HG02884 (cell line): ENCODE measurements around the gene NPAS1.

Experiments used
- ATAC-seq: cut with Tn5 transposase; IDR thresholded peaks from one replicate; pipeline ENCODE4 v1.9.1; 2021; ENCODE audit warnings: mild to moderate bottlenecking, moderate library complexity; ENCODE audit not compliant: unreplicated experiment

The NPAS1 gene, protein sequence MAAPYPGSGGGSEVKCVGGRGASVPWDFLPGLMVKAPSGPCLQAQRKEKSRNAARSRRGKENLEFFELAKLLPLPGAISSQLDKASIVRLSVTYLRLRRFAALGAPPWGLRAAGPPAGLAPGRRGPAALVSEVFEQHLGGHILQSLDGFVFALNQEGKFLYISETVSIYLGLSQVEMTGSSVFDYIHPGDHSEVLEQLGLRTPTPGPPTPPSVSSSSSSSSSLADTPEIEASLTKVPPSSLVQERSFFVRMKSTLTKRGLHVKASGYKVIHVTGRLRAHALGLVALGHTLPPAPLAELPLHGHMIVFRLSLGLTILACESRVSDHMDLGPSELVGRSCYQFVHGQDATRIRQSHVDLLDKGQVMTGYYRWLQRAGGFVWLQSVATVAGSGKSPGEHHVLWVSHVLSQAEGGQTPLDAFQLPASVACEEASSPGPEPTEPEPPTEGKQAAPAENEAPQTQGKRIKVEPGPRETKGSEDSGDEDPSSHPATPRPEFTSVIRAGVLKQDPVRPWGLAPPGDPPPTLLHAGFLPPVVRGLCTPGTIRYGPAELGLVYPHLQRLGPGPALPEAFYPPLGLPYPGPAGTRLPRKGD

DNA sequence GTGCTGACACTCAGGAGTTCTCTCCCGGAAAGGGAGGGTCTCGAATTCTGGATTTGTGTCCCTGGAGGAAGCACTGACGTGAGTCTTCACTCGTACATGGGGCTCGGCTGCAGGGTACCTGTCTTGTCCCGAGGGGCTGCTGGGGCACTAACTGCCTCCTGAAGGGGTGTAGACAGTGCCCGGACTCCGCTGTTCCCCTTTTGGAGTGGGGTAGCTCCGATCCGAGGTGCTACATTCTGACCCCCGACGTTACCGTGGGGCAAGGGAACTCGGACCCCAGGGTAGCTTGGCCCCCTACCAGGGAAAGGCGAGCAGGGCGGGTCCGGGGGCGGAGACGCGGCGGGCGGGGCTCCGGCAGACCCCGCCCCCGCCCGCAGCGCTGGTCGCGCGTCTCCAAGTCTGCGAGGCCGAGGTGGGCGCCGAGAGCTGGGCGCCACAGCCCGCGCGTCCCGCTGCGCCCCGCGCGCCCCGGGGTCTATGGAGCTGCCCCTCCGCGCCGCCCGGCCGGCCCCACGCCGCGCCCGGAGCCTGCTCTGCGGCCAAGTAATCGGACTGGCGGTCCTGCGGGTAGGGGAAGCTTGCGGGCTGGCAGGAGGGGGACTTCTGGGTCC is at the start of gene NPAS1:
TSS of gene NPAS1 (plus strand) at position 407 of the 611 bp plus-strand sequence. CDS start 1,211 bp downstream, outside the sequence.
- no peak for ATAC-seq

DNA sequence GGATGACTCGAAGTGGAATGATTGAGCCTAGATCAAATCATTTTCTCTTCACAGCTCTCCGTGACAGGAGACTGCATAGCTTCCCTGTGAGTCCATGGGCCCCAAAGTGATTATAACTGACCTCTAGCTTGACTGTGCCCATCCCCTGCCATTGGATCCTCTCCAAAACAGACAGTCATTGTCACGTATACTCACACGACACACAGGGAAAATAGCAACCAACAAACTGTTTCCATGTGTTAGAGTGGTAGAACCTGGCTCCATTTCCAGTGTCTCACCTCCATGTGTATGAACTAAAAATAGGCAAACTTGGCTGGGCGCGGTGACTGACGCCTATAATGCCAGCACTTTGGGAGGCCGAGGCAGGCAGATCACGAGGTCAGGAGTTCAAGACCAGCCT is 48.8 kb upstream of the NPAS1 start:
- ATAC-seq = no peak

DNA sequence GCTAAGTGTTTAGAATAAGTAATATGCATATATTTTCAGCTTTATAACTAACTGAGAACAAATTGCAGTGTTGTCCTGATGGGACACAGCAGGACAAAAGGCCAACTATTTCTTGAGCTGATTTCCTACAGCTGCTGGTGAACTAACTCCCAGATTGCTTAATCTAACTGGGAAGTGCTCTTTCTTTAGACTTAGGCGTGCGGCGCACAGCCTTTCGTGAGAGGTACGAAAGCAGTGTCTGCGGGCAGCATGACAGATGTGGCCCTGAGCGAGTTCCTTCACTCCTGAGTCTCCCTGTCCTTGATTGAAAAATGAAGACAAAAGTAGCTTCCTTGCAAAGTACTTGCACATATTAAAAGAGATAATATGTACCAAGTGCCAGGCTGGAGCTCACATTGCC is 47.3 kb upstream of the NPAS1 start:
- ATAC-seq = no peak

DNA sequence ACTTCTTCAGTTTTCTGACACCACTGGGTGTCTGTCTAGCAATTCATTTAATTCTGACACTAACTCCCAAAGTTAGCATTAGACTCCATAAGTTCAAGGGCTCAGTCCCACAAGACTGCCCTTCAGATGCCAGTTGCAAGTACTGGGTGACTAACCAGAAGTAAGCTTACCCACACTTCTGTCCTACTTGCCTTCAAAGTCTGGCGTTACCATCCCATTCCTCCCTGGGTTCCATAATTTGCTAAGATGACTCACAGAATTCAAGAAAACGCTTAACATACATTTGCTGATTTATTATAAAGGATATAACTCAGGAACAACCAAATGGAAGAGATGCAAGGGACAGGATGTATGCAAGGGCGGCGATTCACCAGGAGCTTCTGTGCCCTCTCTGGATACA is 45.5 kb upstream of the NPAS1 start:
- no peak for ATAC-seq

DNA sequence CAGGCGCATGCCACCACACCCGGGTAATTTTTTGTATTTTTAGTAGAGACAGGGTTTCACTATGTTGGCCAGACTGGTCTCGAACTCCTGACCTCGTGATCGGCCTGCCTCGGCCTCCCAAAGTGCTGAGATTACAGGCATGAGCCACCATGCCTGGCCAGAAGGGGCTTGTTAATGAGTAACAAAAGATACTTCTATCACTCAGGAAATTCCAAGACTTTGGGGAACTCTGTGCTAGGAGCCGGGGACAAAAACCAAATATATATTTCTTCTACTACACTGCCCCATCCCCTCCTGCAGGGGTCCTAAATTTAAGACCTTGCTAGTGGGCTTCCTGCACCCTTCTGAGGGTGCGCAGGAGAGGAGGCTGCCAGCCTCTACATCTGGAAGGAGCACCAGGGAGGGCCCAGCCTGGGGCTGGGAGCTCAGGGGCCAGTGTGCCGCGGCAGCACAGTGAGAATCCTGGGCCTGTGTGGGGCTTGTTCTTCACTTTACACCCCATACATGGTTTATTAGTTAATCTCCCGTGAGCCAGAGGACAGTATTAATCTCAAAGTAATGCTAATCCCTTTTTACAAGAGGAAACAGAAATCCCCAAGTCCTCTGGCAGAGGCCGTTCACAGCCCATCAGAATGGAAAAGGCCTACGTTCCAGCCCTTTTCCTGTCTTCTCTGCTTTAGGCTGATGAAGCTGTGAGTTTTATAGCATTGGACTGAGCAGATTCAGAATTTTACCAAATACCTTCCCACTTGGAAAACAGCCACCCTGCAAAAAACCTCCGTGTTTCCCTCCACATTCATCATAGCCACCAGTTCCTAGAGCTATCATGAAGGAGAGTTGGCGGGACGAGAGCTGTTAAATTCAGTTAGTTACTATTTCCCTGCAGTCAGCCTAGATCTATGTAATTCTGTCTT is 44.4 kb upstream of the NPAS1 start:
- ATAC-seq = no peak

DNA sequence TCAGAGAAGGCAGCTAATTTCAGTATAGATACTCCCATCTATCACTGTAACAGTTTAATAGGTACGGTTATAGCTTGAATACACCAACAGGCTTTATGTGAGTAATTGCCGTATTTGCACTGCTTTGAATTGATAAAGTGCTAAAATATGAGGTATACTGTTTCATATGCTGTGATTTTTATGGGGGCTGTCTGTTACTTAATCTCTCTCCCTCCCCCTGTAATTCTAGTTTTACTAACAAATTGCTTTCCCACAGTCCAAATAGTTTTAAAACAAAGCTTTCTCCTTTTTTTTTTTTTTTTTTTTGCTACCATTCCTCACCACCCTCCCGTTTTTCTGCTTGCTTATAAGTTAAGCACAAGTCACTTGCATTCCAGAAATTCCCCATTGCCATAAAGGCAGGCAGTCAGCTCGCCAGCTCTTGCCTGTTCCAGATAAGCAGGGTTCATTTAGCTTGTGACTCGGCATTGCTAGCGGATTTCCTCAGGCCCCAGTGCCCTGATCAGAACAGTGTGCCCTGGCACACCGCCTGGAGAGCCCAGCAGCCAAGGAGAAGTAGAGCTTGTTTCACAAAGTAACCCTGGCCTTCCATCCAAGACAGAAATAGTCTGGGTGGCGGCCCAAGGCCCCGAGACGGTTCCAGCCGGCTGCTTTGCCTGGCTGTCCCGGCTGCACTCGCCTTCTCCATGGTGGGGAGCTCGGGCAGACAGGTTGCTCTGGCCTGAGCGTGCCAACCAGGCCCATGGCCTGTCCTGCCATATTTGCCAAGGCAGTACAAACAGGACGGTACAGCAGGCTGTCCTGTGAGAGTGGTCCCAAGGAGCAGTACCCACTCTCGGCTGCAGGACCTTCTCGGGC is 43.5 kb upstream of the NPAS1 start:
- no peak for ATAC-seq

DNA sequence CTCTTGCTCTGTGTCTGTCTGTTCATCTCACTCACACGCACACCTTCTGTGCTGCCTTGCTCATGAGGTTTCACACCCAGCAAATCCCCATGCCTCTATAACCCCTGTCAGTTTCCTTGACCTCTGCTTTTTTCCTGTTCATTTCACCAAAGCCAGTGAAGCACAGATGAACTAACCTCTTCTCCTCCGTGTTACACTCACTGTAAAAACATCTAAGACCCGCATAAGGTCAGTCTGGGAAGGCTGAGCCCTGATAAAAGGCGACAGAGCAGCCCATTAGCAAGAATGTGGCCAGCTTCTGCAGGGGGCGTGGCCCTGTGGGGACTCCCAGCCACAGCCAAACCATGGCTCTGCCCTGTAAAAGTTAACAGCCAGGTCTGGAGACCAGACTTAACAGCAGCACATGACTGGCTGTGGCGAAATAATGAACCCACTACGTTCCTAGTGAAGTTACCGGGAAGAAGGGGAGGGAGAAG is 42.8 kb upstream of the NPAS1 start:
- no peak for ATAC-seq

DNA sequence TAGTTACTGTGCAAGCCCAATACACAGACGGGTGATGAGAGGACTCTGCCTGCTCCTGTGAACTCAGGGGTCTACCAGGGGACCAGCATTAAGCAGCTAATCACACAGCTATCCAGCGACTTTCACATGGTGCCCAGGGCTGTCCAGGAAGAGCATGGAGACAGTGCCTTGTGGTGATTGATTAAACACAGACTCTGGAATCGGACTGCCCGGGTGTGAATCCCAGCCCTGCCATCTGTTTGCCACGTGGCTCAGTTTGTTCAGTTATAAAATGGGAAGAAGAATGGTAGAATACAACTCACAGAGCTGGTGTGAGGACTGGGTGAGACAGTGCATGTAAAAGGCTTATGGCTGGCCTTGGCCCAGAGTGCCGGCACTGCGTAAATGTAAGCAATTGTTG is 42.1 kb upstream of the NPAS1 start:
- ATAC-seq = no peak

DNA sequence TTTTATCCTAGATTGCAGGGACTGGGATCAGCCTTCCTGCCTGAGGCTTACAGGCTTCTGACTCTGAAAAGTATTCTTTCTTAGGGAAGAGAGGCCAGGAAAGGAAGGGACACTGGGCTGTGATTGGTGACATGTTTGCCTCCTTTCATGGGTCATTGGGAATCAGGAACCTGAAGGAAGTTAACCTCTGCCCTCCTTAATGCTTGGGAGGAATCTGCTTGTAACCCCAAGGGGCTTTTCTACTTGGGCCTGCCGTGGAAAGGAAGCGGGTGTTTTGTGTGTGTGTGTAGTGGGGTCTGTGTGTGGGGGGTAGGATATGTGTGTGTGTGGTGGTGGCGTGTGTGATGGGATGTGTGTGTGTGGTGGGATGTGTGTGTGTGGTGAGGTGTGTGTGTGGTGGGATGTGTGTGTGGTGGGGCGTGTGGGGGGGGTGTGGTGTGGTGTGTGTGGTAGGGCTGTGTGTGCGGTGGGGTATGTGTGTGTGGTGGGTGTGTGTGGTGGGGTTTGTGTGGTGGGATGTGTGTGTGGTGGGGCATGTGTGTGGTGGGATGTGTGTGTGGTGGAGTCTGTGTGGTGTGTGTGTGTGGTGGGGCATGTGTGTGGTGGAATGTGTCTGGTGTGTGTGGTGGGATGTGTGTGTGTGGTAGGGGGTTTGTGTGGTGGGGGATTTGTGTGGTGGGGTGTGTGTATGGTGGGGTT is 41.3 kb upstream of the NPAS1 start:
- no peak for ATAC-seq

DNA sequence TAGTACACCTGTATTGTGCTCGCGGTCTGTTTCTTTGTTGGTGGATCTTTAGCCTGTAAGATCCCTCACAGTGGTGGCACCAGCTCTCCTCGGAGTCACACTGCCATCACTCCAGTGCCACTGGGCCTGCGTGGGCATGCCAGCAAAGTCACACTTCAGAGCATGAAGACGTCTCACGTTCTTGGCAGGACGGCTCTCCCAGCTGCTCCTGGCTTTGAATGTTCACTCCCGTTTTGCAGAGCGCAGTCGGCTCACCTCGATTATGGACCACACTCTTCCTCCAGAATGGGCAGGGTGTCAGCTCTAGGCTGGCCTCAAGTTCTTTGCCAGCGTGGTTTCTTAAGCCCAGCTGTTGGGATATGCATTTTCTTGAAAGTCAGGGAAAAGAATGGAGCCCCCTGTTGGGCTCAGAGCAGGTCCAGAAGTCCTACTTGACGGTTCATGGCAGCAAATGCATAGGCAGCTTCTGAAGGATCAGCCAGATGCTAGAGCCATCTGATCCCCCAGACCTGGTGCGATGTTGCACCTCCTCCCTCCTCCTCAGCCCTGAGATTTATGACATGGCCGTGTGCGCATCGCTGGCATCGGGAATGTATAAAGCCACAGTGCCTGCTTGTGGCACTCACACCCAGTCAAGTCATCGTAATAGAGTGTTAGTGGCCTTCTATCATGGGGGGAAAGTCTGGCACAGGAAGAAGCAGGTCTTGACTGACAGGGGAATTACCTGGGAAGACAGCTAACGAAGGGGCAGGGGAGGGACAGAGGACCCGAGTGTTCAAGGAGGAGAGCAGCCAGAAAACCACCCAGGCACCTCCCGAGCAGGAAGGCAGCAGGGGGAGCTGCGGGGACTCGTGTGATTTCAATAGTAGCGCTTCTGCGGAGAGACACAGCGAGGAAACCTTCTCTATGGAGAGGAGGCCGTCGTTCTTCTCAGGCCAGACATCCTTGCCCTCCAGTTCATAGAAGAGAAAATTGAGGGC is 40.2 kb upstream of the NPAS1 start:
- no peak for ATAC-seq

DNA sequence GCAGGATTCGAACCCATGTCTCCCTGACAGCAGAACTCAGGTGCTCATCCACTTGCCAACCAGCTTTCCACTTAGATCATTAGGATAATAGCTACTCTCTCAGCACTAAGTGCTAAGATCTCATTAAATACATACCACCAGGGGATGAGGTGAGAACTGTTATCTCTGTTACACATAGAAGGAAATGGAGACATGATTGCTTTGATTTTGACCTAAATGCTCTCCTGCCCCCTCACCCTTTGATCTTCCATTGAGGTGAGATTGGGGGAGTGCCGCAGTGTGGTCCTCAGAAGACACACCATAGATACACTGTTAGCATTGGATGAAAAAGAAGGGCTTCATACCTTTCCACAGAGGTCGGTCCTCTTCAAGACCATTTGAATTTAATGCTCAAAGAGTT is 38.9 kb upstream of the NPAS1 start:
- ATAC-seq = no peak

DNA sequence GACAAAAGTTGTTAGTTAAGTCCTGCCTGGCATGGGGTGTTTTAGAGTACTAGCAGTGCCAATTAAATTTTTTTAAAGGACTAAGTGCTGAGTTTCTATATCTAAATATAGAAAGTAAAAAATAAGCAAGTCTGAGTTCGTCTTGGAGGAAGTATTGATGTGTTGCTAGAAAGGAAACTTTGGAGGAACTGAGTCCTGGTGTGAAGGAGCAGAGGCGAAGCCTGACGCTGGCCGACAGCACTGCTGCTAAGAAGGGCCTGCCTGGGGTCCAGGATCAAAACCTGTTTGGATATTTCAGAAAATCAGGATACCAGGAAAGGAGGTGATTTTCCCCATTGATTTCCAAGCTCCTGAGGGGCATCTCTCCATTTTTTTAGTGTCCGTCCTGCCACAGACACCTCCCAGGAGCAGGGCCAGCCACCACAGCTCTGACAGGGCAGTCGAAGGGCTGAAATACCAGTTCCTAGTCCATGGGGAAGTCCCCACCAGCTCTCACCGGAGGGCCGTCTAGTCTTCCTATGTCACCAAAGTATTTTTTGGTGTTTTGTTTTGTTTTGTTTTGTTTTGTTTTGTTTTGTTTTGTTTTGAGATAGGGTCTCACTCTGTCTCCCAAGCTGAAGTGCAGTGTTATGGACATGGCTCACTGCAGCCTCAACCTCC is 38.2 kb upstream of the NPAS1 start:
- ATAC-seq = no peak

DNA sequence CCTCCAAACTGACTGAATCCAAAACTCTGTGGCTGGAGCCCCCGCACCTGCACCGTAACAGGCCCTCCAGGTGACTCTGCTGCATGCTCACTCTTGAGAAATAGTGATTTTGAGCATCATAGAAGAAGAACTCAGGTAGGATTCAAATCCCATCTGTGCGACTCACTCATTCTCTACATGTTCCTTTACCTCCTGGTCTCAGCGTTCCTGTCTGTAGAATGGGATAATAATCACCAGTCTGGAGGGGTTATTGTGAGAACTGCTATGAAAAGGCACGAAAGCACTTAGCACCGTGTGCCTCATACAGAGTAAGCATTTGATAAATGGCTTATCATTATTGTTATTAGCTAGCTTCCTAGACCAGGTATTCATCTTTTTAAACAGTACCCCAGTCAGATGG is 36.5 kb upstream of the NPAS1 start:
- ATAC-seq = no peak

DNA sequence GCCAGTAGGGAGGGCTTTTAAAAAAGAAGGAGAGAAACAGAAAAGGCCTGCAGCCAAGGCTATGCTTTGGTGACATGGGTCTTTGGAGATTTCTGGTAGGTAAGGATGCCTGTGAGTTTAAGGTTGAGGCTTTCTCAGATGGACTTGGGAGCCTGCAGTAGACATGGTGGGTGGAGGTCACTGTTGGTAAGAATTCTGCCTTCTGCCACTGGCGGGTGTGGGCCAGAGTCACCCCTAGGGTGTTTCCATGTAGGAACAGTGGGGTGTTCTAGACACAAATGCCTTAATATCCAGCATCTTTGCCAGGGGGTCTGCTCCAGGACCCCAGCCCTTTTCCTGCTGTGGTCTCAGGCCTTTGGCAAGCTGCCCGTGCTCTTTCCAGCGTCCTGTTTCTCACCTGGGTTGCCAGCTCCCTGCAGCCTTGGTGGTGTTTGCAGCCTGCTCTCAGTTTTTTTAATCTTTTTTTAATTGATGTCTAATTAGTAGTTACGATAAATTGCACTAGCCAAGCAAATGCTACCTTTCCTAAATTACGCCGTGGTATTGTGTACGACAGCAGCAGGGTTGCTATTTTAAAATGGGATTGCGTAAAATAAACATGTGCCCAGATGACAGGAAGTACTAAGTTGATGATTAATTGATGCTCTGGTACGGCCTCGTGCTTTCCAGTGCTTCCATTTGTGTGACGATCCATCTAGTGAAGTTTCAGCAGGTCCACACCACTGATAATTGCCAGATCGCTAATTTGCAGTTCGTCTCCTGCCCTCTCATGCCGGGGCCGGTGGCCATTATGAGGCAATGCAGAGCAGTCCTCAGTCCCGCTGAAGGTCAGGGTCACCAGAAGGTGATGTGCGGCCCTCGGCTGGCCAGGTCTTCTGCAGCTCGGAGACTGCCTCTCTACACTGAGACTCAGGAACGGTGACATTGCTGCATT is 35.3 kb upstream of the NPAS1 start:
- no peak for ATAC-seq

DNA sequence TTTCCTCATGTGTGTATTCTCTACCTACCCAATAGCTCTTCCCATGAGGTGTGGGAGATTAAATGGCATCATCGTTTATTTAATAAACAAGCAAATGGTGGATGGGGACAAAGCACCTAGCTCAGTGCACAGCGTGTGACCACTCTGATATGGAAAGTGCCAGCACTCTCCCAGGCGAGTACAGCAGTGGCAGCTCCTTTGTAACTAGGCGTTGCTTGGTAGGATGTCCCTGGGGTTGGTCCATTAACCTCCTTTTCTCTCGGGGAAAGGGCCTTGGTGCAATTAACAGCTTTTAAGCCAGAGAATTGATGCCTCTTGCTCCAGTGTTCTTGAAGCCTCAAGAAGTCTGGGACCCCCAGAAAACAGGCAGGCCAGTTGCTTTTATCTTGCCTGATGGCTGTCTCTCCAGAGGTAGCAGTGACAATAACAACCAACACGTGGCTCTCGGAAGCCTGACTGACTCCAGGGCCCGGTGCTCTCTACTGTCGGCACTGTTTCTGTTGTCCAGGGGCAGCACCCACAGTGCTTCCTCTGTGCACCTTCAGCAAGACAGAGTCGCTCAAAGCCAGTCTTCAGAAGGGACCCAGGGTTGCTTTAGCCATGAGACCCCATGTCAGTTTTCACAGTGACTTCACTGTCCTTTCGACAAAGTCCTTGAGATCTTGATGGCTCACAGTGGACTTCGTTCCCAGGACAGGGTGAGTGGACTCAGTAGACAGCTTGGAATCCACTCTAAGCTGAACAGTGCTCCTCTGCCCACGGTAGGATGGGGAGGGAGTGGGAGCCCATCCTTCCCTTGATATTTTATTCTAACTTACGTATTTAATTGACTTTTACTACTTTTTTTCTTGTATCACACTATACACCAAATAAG is 33.9 kb upstream of the NPAS1 start:
- ATAC-seq = no peak
